H1 (cell line): ENCODE results near the gene NCK2. TPM values are rescaled to one million over a fixed set of nuclear protein-coding genes. Genes with fewer than 3 reads are reported as not detected.

ENCODE experiments used
- CTCF ChIA-PET: fragments of 300-600 bp; sonication (Branson Sonifier 250); formaldehyde crosslinking; loops from one replicate; lab custom pipeline; 2021; ENCODE audit not compliant: partially characterized antibody; lab: Charles Lee
- POLR2A ChIA-PET: fragments of 300-600 bp; sonication (Branson Sonifier 250); formaldehyde crosslinking; loops from one replicate; lab custom pipeline; 2021; ENCODE audit warnings: inconsistent platforms; ENCODE audit not compliant: partially characterized antibody; lab: Charles Lee
- DNase-seq, 2 experiments: peaks; one replicate each; pipeline versions ENCODE4 v3.0.0 to v3.0.0-alpha.2; 2010 to 2022; ENCODE audit warnings: low spot score in 2 of 2, low read depth in 1 of 2, mixed read lengths in 1 of 2
- FAIRE-seq: peaks from 2 replicates; lab custom pipeline; 2011; peaks lifted over from hg19 to GRCh38; lab: Jason Lieb, UNC
- H2AFZ ChIP-seq: 2 replicates; pipeline ENCODE4 v1.8.1; 2012; ENCODE audit warnings: low read length, inconsistent platforms
- H2AK5ac ChIP-seq: 2 replicates; pipeline ENCODE4 v1.6.1; 2013; ENCODE audit warnings: low read depth, low read length
- H2BK120ac ChIP-seq: replicated peaks from 2 replicates; pipeline ENCODE3; 2013; ENCODE audit warnings: low read depth, low read length, inconsistent platforms
- H2BK12ac ChIP-seq: 2 replicates; pipeline ENCODE4 v1.6.1; 2013; ENCODE audit warnings: low read depth, low read length
- H2BK15ac ChIP-seq: 2 replicates; pipeline ENCODE4 v1.6.1; 2013; ENCODE audit warnings: low read length
- H2BK20ac ChIP-seq: 2 replicates; pipeline ENCODE4 v1.6.1; 2013; ENCODE audit warnings: low read length
- H2BK5ac ChIP-seq: 2 replicates; pipeline ENCODE4 v1.6.1; 2013; ENCODE audit warnings: low read depth, low read length
- H3K14ac ChIP-seq: 2 replicates; pipeline ENCODE4 v1.6.1; 2013; ENCODE audit warnings: inconsistent platforms; ENCODE audit not compliant: insufficient read length
- H3K18ac ChIP-seq: 2 replicates; pipeline ENCODE4 v1.6.1; 2013; ENCODE audit warnings: low read length; ENCODE audit errors: extremely low read depth
- H3K23ac ChIP-seq: 2 replicates; pipeline ENCODE4 v1.6.1; 2013; ENCODE audit warnings: inconsistent platforms; ENCODE audit not compliant: insufficient read length
- H3K23me2 ChIP-seq: 2 replicates; pipeline ENCODE4 v1.6.1; 2013; ENCODE audit warnings: low read depth, low read length
- H3K27ac ChIP-seq: 2 replicates; pipeline ENCODE4 v1.6.1; 2011; ENCODE audit warnings: low read depth, low read length, inconsistent platforms
- H3K27me3 ChIP-seq, 4 experiments: replicated peaks in 1 of 4; 1 replicate in 1 of 4; 2 replicates in 3 of 4; pipeline versions ENCODE4 v1.6.1 to v1.8.1; 2011 to 2013; ENCODE audit warnings: low read length in 3 of 4, mild to moderate bottlenecking in 3 of 4, inconsistent platforms in 2 of 4, mixed read lengths in 2 of 4, moderate library complexity in 1 of 4; ENCODE audit not compliant: control insufficient read depth in 3 of 4, insufficient read depth in 3 of 4; ENCODE audit errors: extremely low read depth in 1 of 4
- H3K36me3 ChIP-seq, 4 experiments: 2 replicates each; pipeline versions ENCODE4 v1.6.1 to v1.8.1; 2011 to 2013; ENCODE audit warnings: mild to moderate bottlenecking in 4 of 4, low read length in 3 of 4, moderate library complexity in 2 of 4, control low read depth in 1 of 4, inconsistent platforms in 1 of 4; ENCODE audit not compliant: insufficient read depth in 4 of 4, control insufficient read depth in 2 of 4
- H3K4ac ChIP-seq: replicated peaks from 2 replicates; pipeline ENCODE3; 2013; ENCODE audit warnings: low read length, low read depth, mixed read lengths, inconsistent platforms; ENCODE audit not compliant: insufficient read length
- H3K4me1 ChIP-seq, 4 experiments: replicated peaks in 1 of 4; 1 replicate in 1 of 4; 2 replicates in 3 of 4; pipeline versions ENCODE4 v1.6.1 to v1.8.1; 2011 to 2013; ENCODE audit warnings: low read length in 3 of 4, inconsistent platforms in 2 of 4, mixed read lengths in 1 of 4; ENCODE audit not compliant: insufficient read depth in 4 of 4, control insufficient read depth in 3 of 4
- H3K4me2 ChIP-seq, 2 experiments: 2 replicates each; pipeline versions ENCODE4 v1.6.1 to v1.8.1; 2011 to 2013; ENCODE audit warnings: low read depth in 2 of 2, low read length in 2 of 2, control low read depth in 1 of 2, inconsistent platforms in 1 of 2, mild to moderate bottlenecking in 1 of 2; ENCODE audit not compliant: insufficient read depth in 1 of 2
- H3K4me3 ChIP-seq, 4 experiments: fragments of 200-600, 300-600 bp in 1 of 4; sonication (generic), shearing (Covaris generic), sonication (Bioruptor Twin) in 1 of 4; 2 replicates each; pipeline versions ENCODE4 v1.5.1 to v1.8.1; 2011 to 2016; ENCODE audit warnings: low read length in 4 of 4, low read depth in 3 of 4, control low read depth in 2 of 4, inconsistent platforms in 2 of 4, mild to moderate bottlenecking in 2 of 4, mixed read lengths in 1 of 4, moderate library complexity in 1 of 4; ENCODE audit not compliant: insufficient read depth in 2 of 4; ENCODE audit errors: extremely low read depth in 1 of 4
- H3K56ac ChIP-seq: replicated peaks from 2 replicates; pipeline ENCODE3; 2013; ENCODE audit warnings: low read depth, mild to moderate bottlenecking, mixed read lengths, low read length, inconsistent platforms; ENCODE audit not compliant: insufficient read length
- H3K79me1 ChIP-seq: 2 replicates; pipeline ENCODE4 v1.6.1; 2013; ENCODE audit warnings: low read depth, low read length, control low read depth
- H3K79me2 ChIP-seq, 2 experiments: 2 replicates each; pipeline versions ENCODE4 v1.6.1 to v1.8.1; 2012 to 2013; ENCODE audit warnings: low read length in 2 of 2, mild to moderate bottlenecking in 2 of 2, inconsistent platforms in 1 of 2; ENCODE audit not compliant: insufficient read depth in 2 of 2, control insufficient read depth in 1 of 2
- H3K9ac ChIP-seq, 4 experiments: replicated peaks in 1 of 4; 1 replicate in 1 of 4; 2 replicates in 3 of 4; pipeline versions ENCODE4 v1.6.1 to v1.8.1; 2011 to 2013; ENCODE audit warnings: low read depth in 3 of 4, low read length in 3 of 4, control low read depth in 2 of 4, mild to moderate bottlenecking in 2 of 4, moderate library complexity in 2 of 4, inconsistent platforms in 1 of 4; ENCODE audit errors: extremely low read depth in 1 of 4
- H3K9me3 ChIP-seq, 2 experiments: 2 replicates each; pipeline versions ENCODE4 v1.6.1 to v1.8.1; 2012 to 2013; ENCODE audit warnings: mild to moderate bottlenecking in 2 of 2, moderate library complexity in 2 of 2, control low read depth in 1 of 2, inconsistent platforms in 1 of 2, low read depth in 1 of 2, low read length in 1 of 2, mixed read lengths in 1 of 2; ENCODE audit not compliant: insufficient read depth in 2 of 2
- H4K20me1 ChIP-seq, 2 experiments: replicated peaks in 1 of 2; 2 replicates each; pipeline versions ENCODE3 to v1.8.1; 2011 to 2013; ENCODE audit warnings: inconsistent platforms in 2 of 2, low read length in 2 of 2, mild to moderate bottlenecking in 1 of 2; ENCODE audit not compliant: insufficient read depth in 2 of 2, control insufficient read depth in 1 of 2
- H4K5ac ChIP-seq: 2 replicates; pipeline ENCODE4 v1.6.1; 2013; ENCODE audit warnings: low read length, low read depth, mixed read lengths, inconsistent platforms; ENCODE audit not compliant: insufficient read length
- H4K8ac ChIP-seq: 2 replicates; pipeline ENCODE4 v1.8.0; 2013; ENCODE audit warnings: mild to moderate bottlenecking, moderate library complexity, low read length, inconsistent platforms; ENCODE audit not compliant: insufficient read depth; ENCODE audit errors: extremely low read depth
- H4K91ac ChIP-seq: replicated peaks from 2 replicates; pipeline ENCODE3; 2013; ENCODE audit warnings: low read length, mixed read lengths, inconsistent platforms; ENCODE audit not compliant: insufficient read length
- BACH1 ChIP-seq: IDR thresholded peaks from 2 replicates; pipeline ENCODE4 v1.6.1; 2012; ENCODE audit warnings: low read length, improper control_type of control experiment
- BCL11A ChIP-seq, 2 experiments: IDR thresholded peaks; one replicate each; pipeline ENCODE4 v1.6.1; 2011; ENCODE audit warnings: low read depth in 2 of 2, low read length in 2 of 2, mild to moderate bottlenecking in 2 of 2
- E2F6 ChIP-seq: IDR thresholded peaks from 2 replicates; pipeline ENCODE4 v1.6.1; 2012; ENCODE audit warnings: inconsistent platforms
- GTF2F1 ChIP-seq: IDR thresholded peaks from 2 replicates; pipeline ENCODE4 v1.6.1; 2012; ENCODE audit warnings: low read depth, low read length, improper control_type of control experiment, borderline replicate concordance
- MAFK ChIP-seq: IDR thresholded peaks from 2 replicates; pipeline ENCODE4 v1.6.1; 2012; ENCODE audit warnings: low read depth, mild to moderate bottlenecking, improper control_type of control experiment, low read length
- POLR2A ChIP-seq, 2 experiments: IDR thresholded peaks; 1 replicate in 1 of 2; 2 replicates in 1 of 2; pipeline ENCODE4 v1.6.1; 2011; ENCODE audit warnings: low read depth in 2 of 2, low read length in 2 of 2, mild to moderate bottlenecking in 2 of 2; ENCODE audit errors: control extremely low read depth in 1 of 2
- SIX5 ChIP-seq: IDR thresholded peaks from 2 replicates; pipeline ENCODE4 v1.6.1; 2011; ENCODE audit warnings: mild to moderate bottlenecking, low read depth, low read length
- SUZ12 ChIP-seq: fragments of 200-600 bp; sonication (generic); IDR thresholded peaks from 2 replicates; pipeline ENCODE4 v1.6.1; 2012; ENCODE audit warnings: mild to moderate bottlenecking, inconsistent platforms, low read length, moderate library complexity, mixed read lengths
- WGBS, 2 experiments: shearing (Covaris generic) in 1 of 2; methylation state at CpG; one replicate each; pipeline versions ENCODE4 v1.1.6 to v1.1.7; 2013 to 2015; ENCODE audit warnings: low lambda C conversion rate in 2 of 2, mixed read lengths in 2 of 2, inconsistent platforms in 1 of 2, low coverage in 1 of 2, missing lambda C conversion rate in 1 of 2; ENCODE audit not compliant: insufficient replicate concordance in 2 of 2, insufficient coverage in 1 of 2, insufficient read length in 1 of 2; ENCODE audit errors: extremely low coverage in 1 of 2, missing lambda C conversion rate in 1 of 2; 5-methylcytosine and 5-hydroxymethylcytosine counted together
- polyA plus RNA-seq, 7 experiments: library from polyadenylated mRNA; depleted of rRNA in 3 of 7; stranded (reverse) in 5 of 7; unstranded in 2 of 7; fragments of >200 nt in 5 of 7; fragments of 200-250 nt in 2 of 7; gene quantifications; 1 replicate in 5 of 7; 2 replicates in 1 of 7; 4 replicates in 1 of 7; pipeline versions ENCODE4 v1.2.1 to v1.2.3, GENCODE V29; 2011 to 2013; ENCODE audit warnings: missing spikeins in 2 of 7, mixed read lengths in 2 of 7
- total RNA-seq: library from RNA; stranded (reverse); fragmentation: NEBNext Ultra II Directional; extraction: Animal tissue kit (Norgen Biotek cat#: 25700); gene quantifications from 2 replicates; pipeline ENCODE4 v1.2.1, GENCODE V29; 2021

Gene NCK2
- total and polyA plus RNA-seq, 2 of the 8 experiments (the other 6 are each of a cell fraction or from before 2014, with no cell fraction given), result 30.3 to 65.7 TPM

DNA sequence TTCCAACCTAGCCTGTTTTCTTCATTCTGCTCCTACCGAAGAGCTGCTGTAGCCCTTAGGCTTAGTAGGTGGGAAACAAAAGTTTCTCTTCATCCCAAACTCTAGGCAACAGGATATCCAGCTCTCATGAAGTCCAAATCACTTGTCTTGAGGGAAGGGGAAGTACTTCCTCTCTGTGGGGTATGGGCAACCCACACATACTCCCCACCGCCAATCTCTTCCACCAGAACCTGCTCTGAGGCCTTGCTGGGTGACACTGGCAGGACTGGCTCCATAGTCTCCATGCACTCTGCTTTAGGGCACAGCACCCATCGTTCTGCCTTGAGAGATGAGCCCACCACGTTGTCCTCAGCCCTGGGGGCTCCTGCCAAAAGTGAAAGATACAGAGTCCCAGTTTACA is 173.0 kb downstream of the NCK2 start:
- Histone ChIP-seq H3K27me3 (no peaks in the 10 kb centered on the region), H2AK5ac (no peak overlapping the region)
- TF ChIP-seq BACH1, result no peak
- TF ChIP-seq E2F6, result no peak
- no peak for TF ChIP-seq POLR2A (IDR thresholded peaks at IDR 0.05; ENCODE audit: control extremely low read depth in 1 of 2, low read depth in 2 of 2, low read length in 2 of 2)
- no peak for TF ChIP-seq SUZ12
- no peak for TF ChIP-seq GTF2F1
- no peak for TF ChIP-seq MAFK
- TF ChIP-seq BCL11A (IDR thresholded peaks at IDR 0.05; ENCODE audit: low read depth in 2 of 2, low read length in 2 of 2), result no peak
- no peak for TF ChIP-seq SIX5
- TF ChIP-seq, all 59 proteins: peak for 0
- FAIRE-seq (no peak), DNase-seq (no peak)
- Histone ChIP-seq H3K9me3 (peaks cover 6 to 16% of the 10 kb centered on the region in 2 experiments; a peak in 2 of 4 replicates), H3K9ac (no peak overlapping the region), H3K23ac (no peak overlapping the region), H3K56ac (no peak overlapping the region), H2BK5ac (no peak overlapping the region), H2BK12ac (no peak overlapping the region), H2AFZ (no peak overlapping the region), H4K8ac (no peak overlapping the region), H3K79me2 (no peaks in the 10 kb centered on the region), H3K36me3 (no peaks in the 10 kb centered on the region), H2BK15ac (no peak overlapping the region), H3K79me1 (no peaks in the 10 kb centered on the region), H2BK20ac (no peak overlapping the region), H3K4ac (no peak overlapping the region), H3K14ac (no peak overlapping the region), H3K18ac (no peak overlapping the region), H4K5ac (no peak overlapping the region), H4K20me1 (no peaks in the 10 kb centered on the region), H3K27ac (no peak overlapping the region), H3K4me2 (no peak overlapping the region), H3K23me2 (no peaks in the 10 kb centered on the region), H3K4me1 (no peaks in the 10 kb centered on the region), H2BK120ac (no peak overlapping the region), H4K91ac (no peak overlapping the region), H3K4me3 (no peak overlapping the region)
- POLR2A ChIA-PET, result no interaction called here
- 85% methylated on average over 4 of the region's 4 CpGs; no CpG with 5 or more reads in 1 of the 2 experiments for WGBS, 2 experiments
- CTCF ChIA-PET, result interaction anchor here (1.0 to 3.9 kb wide), 2 partner anchors 15 to 341 kb away, joined by 3 to 16 read pairs; no protein-coding TSS in a partner anchor
